Measurements from ENCODE around the gene CBFA2T3. TPM values are rescaled to one million over a fixed set of nuclear protein-coding genes. Genes with fewer than 3 reads are reported as not detected.

The CBFA2T3 gene
- polyA plus RNA-seq, 1 experiment, result not detected

DNA sequence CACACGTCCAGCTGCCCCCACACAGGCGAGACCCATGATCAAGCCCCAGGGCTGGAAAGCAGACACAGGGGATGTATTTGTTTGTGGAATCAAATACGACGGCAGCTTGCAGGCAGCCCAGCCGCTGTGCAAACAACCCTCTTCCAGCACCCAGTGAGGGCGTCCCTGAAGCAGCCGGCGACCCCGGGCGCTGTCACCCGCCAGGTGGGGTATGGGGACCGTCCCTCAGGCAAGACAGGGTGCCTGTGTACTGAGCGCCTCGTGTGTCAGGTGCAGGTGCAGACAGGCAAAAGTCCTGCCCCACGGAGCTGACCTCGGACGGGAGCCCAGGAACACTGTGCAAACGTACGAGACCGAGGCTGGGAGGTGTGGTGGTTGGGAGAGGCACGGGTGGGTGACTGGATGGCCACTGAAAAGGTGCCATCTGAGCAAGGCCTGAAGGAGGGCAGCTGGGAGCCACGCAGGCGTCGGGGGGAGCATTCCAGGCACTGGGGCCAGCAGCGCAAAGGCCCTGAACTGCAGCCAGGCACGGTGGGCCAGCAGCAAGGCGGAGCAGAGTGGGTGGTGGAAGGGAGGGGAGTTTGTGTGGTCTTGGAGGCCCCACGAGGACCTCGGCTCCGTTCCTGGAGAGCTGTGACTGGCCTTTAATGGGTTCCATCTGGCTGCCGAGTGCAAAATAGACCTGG is 48.5 kb downstream of the CBFA2T3 start:
- POLR2A ChIA-PET, result no interaction called here
- no peak for DNase-seq (ENCODE audit: low read depth, low spot score)
- Histone ChIP-seq H3K9me3 (ENCODE audit: control insufficient read depth, insufficient read depth, low read length) (peaks cover 21% of the 10 kb centered on the region), H3K27me3 (ENCODE audit: control insufficient read depth, insufficient read depth, low read length) (peaks cover 20% of the 10 kb centered on the region), H3K27ac (ENCODE audit: low read depth, low read length) (no peak overlapping the region), H3K4me3 (ENCODE audit: low read depth, low read length) (no peak overlapping the region)
- CTCF ChIA-PET, result no interaction called here
- TF ChIP-seq CTCF (IDR thresholded peaks at IDR 0.05; ENCODE audit: low read depth, low read length), result no peak

DNA sequence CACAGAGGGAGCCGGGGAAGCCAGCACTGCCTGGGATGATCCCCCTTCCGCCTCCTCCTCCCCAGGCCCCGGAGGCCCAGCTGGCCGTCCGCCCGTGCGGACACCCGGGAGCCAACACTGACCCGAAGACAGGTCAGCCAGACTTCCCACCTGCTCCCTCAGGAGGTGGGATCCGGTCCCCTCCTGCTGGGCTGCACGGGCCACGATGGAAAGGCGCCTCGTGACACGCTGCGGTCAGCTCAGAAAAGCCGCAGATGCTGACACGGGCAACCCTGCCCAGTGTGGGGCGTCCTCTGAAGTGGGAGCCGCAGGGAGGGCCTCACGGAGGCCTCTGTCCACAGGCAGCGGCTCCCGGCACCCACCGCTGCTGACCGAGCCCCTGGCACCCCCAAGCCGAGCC is 49.3 kb downstream of the CBFA2T3 start:
- no peak for DNase-seq (ENCODE audit: low read depth, low spot score)
- H3K4me3 ChIP-seq (ENCODE audit: low read depth, low read length), result no peak overlapping the region
- POLR2A ChIA-PET, result no interaction called here
- TF ChIP-seq CTCF (IDR thresholded peaks at IDR 0.05; ENCODE audit: low read depth, low read length), result no peak
- CTCF ChIA-PET, result no interaction called here
- H3K27me3 ChIP-seq (ENCODE audit: control insufficient read depth, insufficient read depth, low read length), result peaks cover 20% of the 10 kb centered on the region
- peaks cover 21% of the 10 kb centered on the region for H3K9me3 ChIP-seq (ENCODE audit: control insufficient read depth, insufficient read depth, low read length)
- no peak overlapping the region for H3K27ac ChIP-seq (ENCODE audit: low read depth, low read length)

DNA sequence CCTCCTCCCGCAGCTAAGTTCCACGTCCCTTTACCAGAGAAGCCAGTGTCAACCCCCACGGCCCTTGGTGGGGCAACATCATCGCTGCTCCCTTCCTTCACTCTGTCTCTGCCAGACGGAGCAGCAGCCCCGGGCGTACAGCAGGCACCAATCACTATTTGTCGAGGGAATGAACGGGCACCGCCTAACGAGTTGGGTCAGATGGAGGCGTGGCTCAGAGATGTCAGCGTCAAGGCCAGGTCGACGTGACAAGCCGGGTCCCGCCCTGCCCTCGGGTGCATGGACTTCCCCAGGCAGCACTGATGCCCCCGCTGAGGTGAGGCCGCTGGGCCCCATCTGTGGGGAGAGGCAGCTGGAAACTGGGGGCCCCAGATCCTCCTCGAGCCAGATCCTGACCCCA is 50.0 kb downstream of the CBFA2T3 start:
- Histone ChIP-seq H3K9me3 (ENCODE audit: control insufficient read depth, insufficient read depth, low read length) (peaks cover 21% of the 10 kb centered on the region), H3K4me3 (ENCODE audit: low read depth, low read length) (no peak overlapping the region), H3K27ac (ENCODE audit: low read depth, low read length) (no peak overlapping the region), H3K27me3 (ENCODE audit: control insufficient read depth, insufficient read depth, low read length) (peaks cover 20% of the 10 kb centered on the region)
- TF ChIP-seq CTCF (IDR thresholded peaks at IDR 0.05; ENCODE audit: low read depth, low read length), result no peak
- ChIA-PET POLR2A (no interaction called here), CTCF (no interaction called here)
- DNase-seq (ENCODE audit: low read depth, low spot score), result no peak

DNA sequence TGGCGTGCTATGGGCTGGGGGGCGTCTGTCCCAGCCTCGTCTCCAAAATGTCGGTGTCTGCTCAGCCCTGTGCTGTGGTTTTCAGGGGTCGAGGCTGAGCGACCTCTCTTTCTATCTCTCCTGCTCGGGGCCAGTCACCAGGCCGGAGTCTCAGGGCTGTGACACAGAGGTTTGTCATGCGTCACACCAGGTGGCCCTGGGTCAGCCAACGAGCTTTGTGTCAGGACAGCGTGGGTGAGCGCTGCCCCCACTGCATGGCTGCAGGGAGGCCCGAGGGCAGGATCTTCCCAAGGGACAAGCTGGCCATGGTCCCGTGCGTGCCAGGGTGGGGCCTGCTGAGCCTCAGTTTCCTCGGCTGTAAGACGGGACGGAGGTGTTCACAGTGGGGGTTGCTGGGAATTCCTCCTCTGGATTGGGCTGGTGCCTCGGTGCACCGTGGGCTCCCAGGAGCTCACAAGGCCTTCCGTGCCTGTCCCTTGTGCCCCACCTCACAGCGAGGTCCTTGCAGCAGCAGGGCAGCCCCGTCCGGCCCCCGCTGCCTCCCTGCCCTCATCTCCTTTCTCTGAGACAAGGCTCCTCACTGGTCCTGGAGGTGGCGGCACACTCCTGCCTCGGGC is 50.5 kb downstream of the CBFA2T3 start:
- CTCF ChIA-PET, result no interaction called here
- H3K9me3 ChIP-seq (ENCODE audit: control insufficient read depth, insufficient read depth, low read length), result peaks cover 25% of the 10 kb centered on the region
- DNase-seq (ENCODE audit: low read depth, low spot score), result no peak
- TF ChIP-seq CTCF (IDR thresholded peaks at IDR 0.05; ENCODE audit: low read depth, low read length), result no peak
- H3K27ac ChIP-seq (ENCODE audit: low read depth, low read length), result no peak overlapping the region
- H3K4me3 ChIP-seq (ENCODE audit: low read depth, low read length), result no peak overlapping the region
- POLR2A ChIA-PET, result no interaction called here
- peaks cover 20% of the 10 kb centered on the region for H3K27me3 ChIP-seq (ENCODE audit: control insufficient read depth, insufficient read depth, low read length)

- POLR2A ChIA-PET, result no interaction called here
- peaks cover 25% of the 10 kb centered on the region for H3K9me3 ChIP-seq (ENCODE audit: control insufficient read depth, insufficient read depth, low read length)
- peaks cover 20% of the 10 kb centered on the region for H3K27me3 ChIP-seq (ENCODE audit: control insufficient read depth, insufficient read depth, low read length)
- H3K27ac ChIP-seq (ENCODE audit: low read depth, low read length), result no peak overlapping the region
- TF ChIP-seq CTCF (IDR thresholded peaks at IDR 0.05; ENCODE audit: low read depth, low read length), result no peak
- no peak overlapping the region for H3K4me3 ChIP-seq (ENCODE audit: low read depth, low read length)
- CTCF ChIA-PET, result interaction anchor here (0.7 kb wide), 1 partner anchor 844 kb away, joined by 3 read pairs; no protein-coding TSS in a partner anchor
- DNase-seq (ENCODE audit: low read depth, low spot score), result no peak
Measured at GRCh38 chr16:88925540-88925887, 51.5 kb downstream of the CBFA2T3 start.

All from AG04450 (cell line).